T-helper 2 cell treated with Interferon-gamma antibody and Interleukin-4, amounts not matched to agents 5 μg/mL and 100 μg/mL, for 36 hours (primary cell): ENCODE results near the gene PKN2.
A peak's percentile ranks its signal among the peaks of the same experiment; 100 is the strongest.

Source experiments
- DNase-seq: peaks from one replicate; pipeline ENCODE4 v3.0.0; 2021; ENCODE audit warnings: low spot score
- H3K27ac Mint-ChIP-seq: one replicate; pipeline ENCODE4 v1.8.0; 2021; ENCODE audit warnings: mild to moderate bottlenecking, mixed read lengths
- H3K27me3 Mint-ChIP-seq: one replicate; pipeline ENCODE4 v1.8.0; 2021; ENCODE audit warnings: low read depth, mixed read lengths
- H3K36me3 Mint-ChIP-seq: one replicate; pipeline ENCODE4 v1.8.0; 2021; ENCODE audit warnings: low read depth, mixed read lengths
- H3K4me1 Mint-ChIP-seq: one replicate; pipeline ENCODE4 v1.8.0; 2021; ENCODE audit warnings: low read depth, mixed read lengths
- H3K4me3 Mint-ChIP-seq: one replicate; pipeline ENCODE4 v1.8.0; 2022; ENCODE audit warnings: mild to moderate bottlenecking, moderate library complexity, mixed read lengths
- H3K9me3 Mint-ChIP-seq: one replicate; pipeline ENCODE4 v1.8.0; 2021; ENCODE audit warnings: mixed read lengths

Gene PKN2

GRCh38 chr1:88659552-88659951 lies 24.5 kb upstream of the PKN2 start:
- Mint-ChIP-seq H3K36me3 (no peaks in the 10 kb centered on the region), H3K27ac (no peak overlapping the region), H3K27me3 (peaks cover 2% of the 10 kb centered on the region), H3K4me1 (peaks cover 29% of the 10 kb centered on the region), H3K9me3 (no peaks in the 10 kb centered on the region), H3K4me3 (peak overlapping the region; percentile 6)
- no peak for DNase-seq

- H3K36me3 Mint-ChIP-seq, result no peaks in the 10 kb centered on the region
- no peaks in the 10 kb centered on the region for H3K9me3 Mint-ChIP-seq
- peaks cover 29% of the 10 kb centered on the region for H3K4me1 Mint-ChIP-seq
- peak overlapping the region; percentile 84 for H3K27ac Mint-ChIP-seq
- DNase-seq, result no peak
- H3K27me3 Mint-ChIP-seq, result peaks cover 2% of the 10 kb centered on the region
- peak overlapping the region; percentile 74 for H3K4me3 Mint-ChIP-seq
Measured at GRCh38 chr1:88661188-88661587, 22.9 kb upstream of the PKN2 start.

- H3K27me3 Mint-ChIP-seq, result peaks cover 6% of the 10 kb centered on the region
- H3K4me1 Mint-ChIP-seq, result peaks cover 29% of the 10 kb centered on the region
- no peaks in the 10 kb centered on the region for H3K9me3 Mint-ChIP-seq
- H3K4me3 Mint-ChIP-seq, result no peak overlapping the region
- H3K36me3 Mint-ChIP-seq, result no peaks in the 10 kb centered on the region
- DNase-seq, result no peak
- no peak overlapping the region for H3K27ac Mint-ChIP-seq
Measured at GRCh38 chr1:88661951-88662699, 21.9 kb upstream of the PKN2 start.

- H3K4me3 Mint-ChIP-seq, result no peak overlapping the region
- no peaks in the 10 kb centered on the region for H3K9me3 Mint-ChIP-seq
- H3K27me3 Mint-ChIP-seq, result peaks cover 7% of the 10 kb centered on the region
- H3K4me1 Mint-ChIP-seq, result peaks cover 28% of the 10 kb centered on the region
- H3K27ac Mint-ChIP-seq, result no peak overlapping the region
- no peak for DNase-seq
- H3K36me3 Mint-ChIP-seq, result no peaks in the 10 kb centered on the region
Measured at GRCh38 chr1:88662723-88663122, 21.4 kb upstream of the PKN2 start.

- H3K27ac Mint-ChIP-seq, result no peak overlapping the region
- H3K27me3 Mint-ChIP-seq, result peaks cover 34% of the 10 kb centered on the region
- no peaks in the 10 kb centered on the region for H3K4me1 Mint-ChIP-seq
- no peak for DNase-seq
- no peak overlapping the region for H3K4me3 Mint-ChIP-seq
- no peaks in the 10 kb centered on the region for H3K9me3 Mint-ChIP-seq
- H3K36me3 Mint-ChIP-seq, result no peaks in the 10 kb centered on the region
Measured at GRCh38 chr1:88668405-88668804, 15.7 kb upstream of the PKN2 start.

GRCh38 chr1:88670462-88670861 lies 13.6 kb upstream of the PKN2 start:
- peaks cover 41% of the 10 kb centered on the region for H3K27me3 Mint-ChIP-seq
- H3K27ac Mint-ChIP-seq, result no peak overlapping the region
- no peaks in the 10 kb centered on the region for H3K36me3 Mint-ChIP-seq
- no peaks in the 10 kb centered on the region for H3K4me1 Mint-ChIP-seq
- H3K9me3 Mint-ChIP-seq, result no peaks in the 10 kb centered on the region
- no peak overlapping the region for H3K4me3 Mint-ChIP-seq
- DNase-seq, result no peak

GRCh38 chr1:88673446-88673845 lies 10.6 kb upstream of the PKN2 start:
- Mint-ChIP-seq H3K4me3 (no peak overlapping the region), H3K27ac (no peak overlapping the region), H3K9me3 (no peaks in the 10 kb centered on the region), H3K4me1 (no peaks in the 10 kb centered on the region), H3K36me3 (no peaks in the 10 kb centered on the region), H3K27me3 (peaks cover 35% of the 10 kb centered on the region)
- DNase-seq, result no peak

- no peak overlapping the region for H3K27ac Mint-ChIP-seq
- H3K9me3 Mint-ChIP-seq, result no peaks in the 10 kb centered on the region
- DNase-seq, result no peak
- H3K27me3 Mint-ChIP-seq, result peaks cover 23% of the 10 kb centered on the region
- peaks cover 10% of the 10 kb centered on the region for H3K4me1 Mint-ChIP-seq
- H3K4me3 Mint-ChIP-seq, result no peak overlapping the region
- H3K36me3 Mint-ChIP-seq, result peaks cover 2% of the 10 kb centered on the region
Measured at GRCh38 chr1:88678405-88678804, 5.7 kb upstream of the PKN2 start.

GRCh38 chr1:88680471-88680870 lies 3.6 kb upstream of the PKN2 start:
- Mint-ChIP-seq H3K27me3 (peaks cover 16% of the 10 kb centered on the region), H3K27ac (no peak overlapping the region), H3K36me3 (peaks cover 6% of the 10 kb centered on the region), H3K9me3 (no peaks in the 10 kb centered on the region), H3K4me1 (peaks cover 15% of the 10 kb centered on the region), H3K4me3 (no peak overlapping the region)
- no peak for DNase-seq

GRCh38 chr1:88680911-88681622 lies 3.0 kb upstream of the PKN2 start:
- H3K9me3 Mint-ChIP-seq, result no peaks in the 10 kb centered on the region
- H3K4me3 Mint-ChIP-seq, result no peak overlapping the region
- peaks cover 16% of the 10 kb centered on the region for H3K4me1 Mint-ChIP-seq
- H3K27me3 Mint-ChIP-seq, result peaks cover 16% of the 10 kb centered on the region
- peaks cover 6% of the 10 kb centered on the region for H3K36me3 Mint-ChIP-seq
- DNase-seq, result no peak
- H3K27ac Mint-ChIP-seq, result no peak overlapping the region

GRCh38 chr1:88684482-88685258 lies 597 bp downstream of the PKN2 start:
- H3K36me3 Mint-ChIP-seq, result peaks cover 11% of the 10 kb centered on the region
- H3K4me1 Mint-ChIP-seq, result peaks cover 27% of the 10 kb centered on the region
- H3K27ac Mint-ChIP-seq, result peak overlapping the region; percentile 98

GRCh38 chr1:88685259-88685620 lies 1.2 kb downstream of the PKN2 start:
- peak overlapping the region; percentile 98 for H3K27ac Mint-ChIP-seq
- no peaks in the 10 kb centered on the region for H3K9me3 Mint-ChIP-seq
- H3K36me3 Mint-ChIP-seq, result peaks cover 11% of the 10 kb centered on the region
- no peak for DNase-seq
- peak overlapping the region; percentile 91 for H3K4me3 Mint-ChIP-seq
- peaks cover 27% of the 10 kb centered on the region for H3K4me1 Mint-ChIP-seq
- H3K27me3 Mint-ChIP-seq, result peaks cover 2% of the 10 kb centered on the region

More at GRCh38 chr1:88684482-88685258, 597 bp downstream of the PKN2 start:
- Mint-ChIP-seq H3K9me3 (no peaks in the 10 kb centered on the region), H3K27me3 (peaks cover 5% of the 10 kb centered on the region), H3K4me3 (peak overlapping the region; percentile 91)
- DNase-seq, result peak; percentile 70

- DNase-seq, result no peak
- H3K4me3 Mint-ChIP-seq, result no peak overlapping the region
- no peaks in the 10 kb centered on the region for H3K9me3 Mint-ChIP-seq
- no peaks in the 10 kb centered on the region for H3K27me3 Mint-ChIP-seq
- peaks cover 26% of the 10 kb centered on the region for H3K4me1 Mint-ChIP-seq
- no peak overlapping the region for H3K27ac Mint-ChIP-seq
- peaks cover 21% of the 10 kb centered on the region for H3K36me3 Mint-ChIP-seq
Measured at GRCh38 chr1:88691540-88691939, 7.5 kb downstream of the PKN2 start.

- Mint-ChIP-seq H3K4me3 (no peak overlapping the region), H3K27ac (no peak overlapping the region), H3K36me3 (peaks cover 24% of the 10 kb centered on the region), H3K27me3 (no peaks in the 10 kb centered on the region), H3K9me3 (no peaks in the 10 kb centered on the region), H3K4me1 (peaks cover 20% of the 10 kb centered on the region)
- DNase-seq, result no peak
Measured at GRCh38 chr1:88695781-88696180, 11.7 kb downstream of the PKN2 start.
